Testis (tissue), 2 donors: ENCODE measurements around the gene REV3L.

Experiments used
- POLR2A ChIP-seq: fragments of 450-650 bp; IDR thresholded peaks from one replicate; pipeline ENCODE4 v1.6.1; 2017; ENCODE audit warnings: antibody characterized with exemption, mild to moderate bottlenecking, moderate library complexity
- TF ChIP-seq, protein P1 (sequence below), 3 experiments: fragments of 450-650 bp in 2 of 3; fragments of 200-600 bp in 1 of 3; sonication (generic) in 1 of 3; IDR thresholded peaks; one replicate each; pipeline ENCODE4 v1.5.1; 2016 to 2019; ENCODE audit warnings: antibody characterized with exemption in 3 of 3, mild to moderate bottlenecking in 2 of 3, moderate library complexity in 1 of 3

DNA sequence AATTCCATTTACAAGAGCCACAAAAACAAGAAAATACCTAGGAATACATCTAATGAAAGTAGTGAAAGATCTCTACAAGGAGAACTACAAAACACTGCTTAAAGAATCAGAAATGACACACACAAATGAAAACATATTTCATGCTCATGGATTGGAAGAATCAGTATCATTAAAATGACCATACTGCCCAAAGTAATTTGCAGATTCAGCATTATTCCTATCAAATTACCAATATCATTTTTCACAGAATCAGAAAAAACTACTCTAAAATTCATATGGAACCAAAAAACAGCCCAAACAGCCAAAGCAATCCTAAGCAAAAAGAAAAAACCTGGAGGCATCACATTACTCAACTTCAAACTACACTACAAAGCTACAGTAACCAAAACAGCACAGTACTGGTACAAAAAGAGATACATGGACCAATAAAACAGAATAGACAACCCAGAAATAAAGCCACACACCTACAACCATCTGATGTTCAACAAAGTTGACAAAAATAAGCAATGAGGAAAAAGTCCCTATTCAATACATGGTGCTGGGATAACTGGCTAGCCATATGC is 24.3 kb downstream of the REV3L start:
- TF ChIP-seq, protein P1, sequence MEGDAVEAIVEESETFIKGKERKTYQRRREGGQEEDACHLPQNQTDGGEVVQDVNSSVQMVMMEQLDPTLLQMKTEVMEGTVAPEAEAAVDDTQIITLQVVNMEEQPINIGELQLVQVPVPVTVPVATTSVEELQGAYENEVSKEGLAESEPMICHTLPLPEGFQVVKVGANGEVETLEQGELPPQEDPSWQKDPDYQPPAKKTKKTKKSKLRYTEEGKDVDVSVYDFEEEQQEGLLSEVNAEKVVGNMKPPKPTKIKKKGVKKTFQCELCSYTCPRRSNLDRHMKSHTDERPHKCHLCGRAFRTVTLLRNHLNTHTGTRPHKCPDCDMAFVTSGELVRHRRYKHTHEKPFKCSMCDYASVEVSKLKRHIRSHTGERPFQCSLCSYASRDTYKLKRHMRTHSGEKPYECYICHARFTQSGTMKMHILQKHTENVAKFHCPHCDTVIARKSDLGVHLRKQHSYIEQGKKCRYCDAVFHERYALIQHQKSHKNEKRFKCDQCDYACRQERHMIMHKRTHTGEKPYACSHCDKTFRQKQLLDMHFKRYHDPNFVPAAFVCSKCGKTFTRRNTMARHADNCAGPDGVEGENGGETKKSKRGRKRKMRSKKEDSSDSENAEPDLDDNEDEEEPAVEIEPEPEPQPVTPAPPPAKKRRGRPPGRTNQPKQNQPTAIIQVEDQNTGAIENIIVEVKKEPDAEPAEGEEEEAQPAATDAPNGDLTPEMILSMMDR (IDR thresholded peaks at IDR 0.05), result no peak
- no peak for TF ChIP-seq POLR2A
